Measurements from ENCODE around the gene TMEM14A. TPM values are rescaled to one million over a fixed set of nuclear protein-coding genes. Genes with fewer than 3 reads are reported as not detected.
"Not testable (repeated sequence)": the region's sequence is repeated elsewhere in the genome, so short reads cannot be mapped to it uniquely, and the experiment has no call there.

Gene TMEM14A
- total RNA-seq, 4 donors from 2014 or later: 23.1 to 32.4 (median 26.9) TPM

DNA sequence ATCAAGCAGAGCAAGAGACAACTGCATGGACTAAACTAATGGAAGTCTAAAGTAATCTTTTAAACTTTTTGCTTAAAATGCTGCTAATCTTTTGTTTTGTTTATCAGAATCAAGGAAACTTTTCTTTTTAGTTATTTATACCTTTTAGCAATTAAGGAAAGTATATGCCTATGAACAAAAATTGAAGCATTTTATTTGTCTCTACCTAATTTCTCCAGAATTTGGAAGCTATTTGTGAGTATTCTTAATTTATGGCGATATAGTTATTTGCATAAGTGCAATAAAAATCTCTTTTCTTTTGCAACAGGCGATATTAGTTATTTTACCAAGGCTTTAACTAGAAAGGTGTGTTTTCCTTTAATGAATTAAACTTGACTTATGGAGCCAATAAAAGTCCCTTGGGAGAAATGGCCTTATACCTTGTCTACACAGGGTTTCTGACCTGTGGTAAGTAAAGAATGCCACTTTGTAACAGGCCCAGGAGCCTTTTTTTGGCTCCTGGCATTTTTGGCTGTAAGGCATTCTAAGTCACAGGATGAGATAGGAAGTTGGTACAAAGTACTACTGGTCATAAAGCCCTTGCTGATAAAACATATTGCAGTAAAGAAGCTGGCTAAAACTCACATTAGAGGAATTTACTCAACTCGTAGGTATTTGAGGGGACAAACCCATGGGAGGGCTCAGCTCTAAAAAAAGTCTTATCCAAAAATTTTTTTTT lies 37.2 kb downstream of the TMEM14A start:
- TF ChIP-seq EP300 (IDR thresholded peaks at IDR 0.05) (no peak), POLR2AphosphoS5 (IDR thresholded peaks at IDR 0.05) (no peak), POLR2A (IDR thresholded peaks at IDR 0.05) (no peak)
- TF ChIP-seq, protein P1, sequence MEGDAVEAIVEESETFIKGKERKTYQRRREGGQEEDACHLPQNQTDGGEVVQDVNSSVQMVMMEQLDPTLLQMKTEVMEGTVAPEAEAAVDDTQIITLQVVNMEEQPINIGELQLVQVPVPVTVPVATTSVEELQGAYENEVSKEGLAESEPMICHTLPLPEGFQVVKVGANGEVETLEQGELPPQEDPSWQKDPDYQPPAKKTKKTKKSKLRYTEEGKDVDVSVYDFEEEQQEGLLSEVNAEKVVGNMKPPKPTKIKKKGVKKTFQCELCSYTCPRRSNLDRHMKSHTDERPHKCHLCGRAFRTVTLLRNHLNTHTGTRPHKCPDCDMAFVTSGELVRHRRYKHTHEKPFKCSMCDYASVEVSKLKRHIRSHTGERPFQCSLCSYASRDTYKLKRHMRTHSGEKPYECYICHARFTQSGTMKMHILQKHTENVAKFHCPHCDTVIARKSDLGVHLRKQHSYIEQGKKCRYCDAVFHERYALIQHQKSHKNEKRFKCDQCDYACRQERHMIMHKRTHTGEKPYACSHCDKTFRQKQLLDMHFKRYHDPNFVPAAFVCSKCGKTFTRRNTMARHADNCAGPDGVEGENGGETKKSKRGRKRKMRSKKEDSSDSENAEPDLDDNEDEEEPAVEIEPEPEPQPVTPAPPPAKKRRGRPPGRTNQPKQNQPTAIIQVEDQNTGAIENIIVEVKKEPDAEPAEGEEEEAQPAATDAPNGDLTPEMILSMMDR (IDR thresholded peaks at IDR 0.05): no peak
- Histone ChIP-seq H3K27me3 (no peaks in the 10 kb centered on the region), H3K36me3 (no peaks in the 10 kb centered on the region), H3K4me3 (no peak overlapping the region), H3K4me1 (no peaks in the 10 kb centered on the region), H3K9me3 (no peaks in the 10 kb centered on the region), H3K27ac (no peak overlapping the region)
- ATAC-seq: no peak
- WGBS, 2 donors (ENCODE audit: low coverage in 1 of 2): 81 to 90% methylated on average over 3 of the region's 3 CpGs

GRCh38 chr6:52712136-52712535 lies 41.2 kb downstream of the TMEM14A start:
- TF ChIP-seq EP300 (IDR thresholded peaks at IDR 0.05): no peak
- no peak for TF ChIP-seq POLR2AphosphoS5 (IDR thresholded peaks at IDR 0.05)
- TF ChIP-seq, protein P1 (IDR thresholded peaks at IDR 0.05): no peak
- no peak for TF ChIP-seq POLR2A (IDR thresholded peaks at IDR 0.05)
- Histone ChIP-seq H3K4me1 (no peaks in the 10 kb centered on the region), H3K27me3 (no peaks in the 10 kb centered on the region), H3K36me3 (no peaks in the 10 kb centered on the region), H3K4me3 (no peak overlapping the region), H3K27ac (no peak overlapping the region), H3K9me3 (no peaks in the 10 kb centered on the region)
- 55 to 100% methylated on average over 1 to 2 of the region's 2 CpGs for WGBS, 2 donors (ENCODE audit: low coverage in 1 of 2)
- ATAC-seq: no peak

GRCh38 chr6:52714761-52715160 lies 43.8 kb downstream of the TMEM14A start:
- H3K4me1 ChIP-seq, H3K4me3 ChIP-seq, ATAC-seq, H3K27me3 ChIP-seq, H3K27ac ChIP-seq, H3K36me3 ChIP-seq, H3K9me3 ChIP-seq: not testable (repeated sequence)
- WGBS, 2 donors (ENCODE audit: low coverage in 1 of 2): 95% methylated on average over 3 of the region's 9 CpGs; no CpG with 5 or more reads in 1 of the 2 donors

- no peaks in the 10 kb centered on the region for H3K36me3 ChIP-seq
- H3K27me3 ChIP-seq: no peaks in the 10 kb centered on the region
- H3K9me3 ChIP-seq: no peaks in the 10 kb centered on the region
- no peak for ATAC-seq
- no peak overlapping the region for H3K27ac ChIP-seq
- H3K4me3 ChIP-seq: no peak overlapping the region
- peaks cover 0 to under 1% (median 0%) of the 10 kb centered on the region in 3 donors for H3K4me1 ChIP-seq
- no peak for TF ChIP-seq POLR2A (IDR thresholded peaks at IDR 0.05)
- TF ChIP-seq POLR2AphosphoS5 (IDR thresholded peaks at IDR 0.05): no peak
- TF ChIP-seq, protein P1 (IDR thresholded peaks at IDR 0.05): no peak
- TF ChIP-seq EP300 (IDR thresholded peaks at IDR 0.05): no peak
Measured at GRCh38 chr6:52718550-52718949, 47.6 kb downstream of the TMEM14A start.

GRCh38 chr6:52720321-52720720 lies 49.4 kb downstream of the TMEM14A start:
- Histone ChIP-seq H3K27me3 (no peaks in the 10 kb centered on the region), H3K36me3 (no peaks in the 10 kb centered on the region), H3K27ac (no peak overlapping the region), H3K4me3 (no peak overlapping the region), H3K4me1 (peaks cover 0 to 10% (median 0%) of the 10 kb centered on the region in 3 donors), H3K9me3 (no peaks in the 10 kb centered on the region)
- TF ChIP-seq POLR2AphosphoS5 (IDR thresholded peaks at IDR 0.05) (no peak), EP300 (IDR thresholded peaks at IDR 0.05) (no peak), POLR2A (IDR thresholded peaks at IDR 0.05) (no peak)
- TF ChIP-seq, protein P1 (IDR thresholded peaks at IDR 0.05): no peak
- no peak for ATAC-seq
- WGBS, 2 donors (ENCODE audit: low coverage in 1 of 2): 66 to 80% methylated on average over 2 of the region's 2 CpGs
